WTC11 (cell line): ENCODE measurements around the gene KLHDC9. TPM values are rescaled to one million over a fixed set of nuclear protein-coding genes. Genes with fewer than 3 reads are reported as not detected.

Experiments used
- ATAC-seq: fragments of 200-7000 bp; cut with Tn5 transposase; 2 replicates; pipeline ENCODE4 v1.10.0; 2021; ENCODE audit warnings: mild to moderate bottlenecking, moderate library complexity
- CTCF ChIA-PET: fragments of 300-600 bp; sonication (Branson Sonifier 250); formaldehyde crosslinking; loops from one replicate; lab custom pipeline; 2021; ENCODE audit warnings: antibody characterized with exemption; lab: Charles Lee
- POLR2A ChIA-PET: fragments of 350-600 bp; sonication (Branson Sonifier 250); formaldehyde crosslinking; loops from one replicate; lab custom pipeline; 2021; ENCODE audit warnings: antibody characterized with exemption; lab: Charles Lee
- DNase-seq: peaks from one replicate; pipeline ENCODE4 v3.0.0; 2021; ENCODE audit warnings: low spot score
- H3K27ac Mint-ChIP-seq: 2 replicates; pipeline ENCODE4 v1.8.0; 2021; ENCODE audit warnings: mixed read lengths
- H3K27me3 Mint-ChIP-seq: 2 replicates; pipeline ENCODE4 v1.8.0; 2021; ENCODE audit warnings: low read depth, mild to moderate bottlenecking, moderate library complexity, mixed read lengths
- H3K36me3 Mint-ChIP-seq: 2 replicates; pipeline ENCODE4 v1.8.0; 2021; ENCODE audit warnings: mixed read lengths
- H3K4me1 Mint-ChIP-seq: 2 replicates; pipeline ENCODE4 v1.8.0; 2022; ENCODE audit warnings: mixed read lengths
- H3K4me3 Mint-ChIP-seq: 2 replicates; pipeline ENCODE4 v1.8.0; 2021; ENCODE audit warnings: mild to moderate bottlenecking, moderate library complexity, mixed read lengths
- H3K9me3 Mint-ChIP-seq: 2 replicates; pipeline ENCODE4 v1.8.0; 2021; ENCODE audit warnings: mixed read lengths
- GRHL2 ChIP-seq: fragments of 250-450 bp; sonication (Bioruptor Pico); IDR thresholded peaks from 2 replicates; pipeline ENCODE4 v1.8.0; 2022; ENCODE audit warnings: mild to moderate bottlenecking, moderate library complexity; ENCODE audit not compliant: insufficient replicate concordance, severe bottlenecking
- GTF2I ChIP-seq: fragments of 250-450 bp; sonication (Bioruptor Pico); conservative IDR thresholded peaks from 2 replicates; pipeline ENCODE4 v1.4.0; 2021; ENCODE audit warnings: mild to moderate bottlenecking
- KAT7 ChIP-seq: sonication (generic); formaldehyde crosslinking; IDR thresholded peaks from 2 replicates; pipeline ENCODE4 v1.8.1; 2023; ENCODE audit warnings: missing genetic modification reagents, mild to moderate bottlenecking, borderline replicate concordance
- SMAD3 ChIP-seq: sonication (generic); formaldehyde crosslinking; IDR thresholded peaks from 2 replicates; pipeline ENCODE4 v1.8.0; 2022; ENCODE audit warnings: missing genetic modification reagents, mild to moderate bottlenecking, borderline replicate concordance
- SOX15 ChIP-seq: fragments of 250-450 bp; sonication (Bioruptor Pico); IDR thresholded peaks from 2 replicates; pipeline ENCODE4 v1.9.0; 2021; ENCODE audit warnings: mild to moderate bottlenecking
- TEAD1 ChIP-seq: sonication (generic); formaldehyde crosslinking; IDR thresholded peaks from 2 replicates; pipeline ENCODE4 v1.8.0; 2022; ENCODE audit warnings: mild to moderate bottlenecking, missing genetic modification reagents
- ZNF121 ChIP-seq: sonication (generic); formaldehyde crosslinking; IDR thresholded peaks from 2 replicates; pipeline ENCODE4 v1.8.0; 2023; ENCODE audit warnings: missing genetic modification reagents
- ZNF138 ChIP-seq: sonication (generic); formaldehyde crosslinking; conservative IDR thresholded peaks from 2 replicates; pipeline ENCODE4 v1.8.1; 2022; ENCODE audit warnings: mild to moderate bottlenecking, moderate library complexity, missing genetic modification reagents
- ZNF232 ChIP-seq: sonication (generic); formaldehyde crosslinking; IDR thresholded peaks from 2 replicates; pipeline ENCODE4 v1.8.0; 2022; ENCODE audit warnings: mild to moderate bottlenecking, missing genetic modification reagents
- ZNF671 ChIP-seq: fragments of 250-450 bp; sonication (Bioruptor Pico); IDR thresholded peaks from 2 replicates; pipeline ENCODE4 v1.8.0; 2021; ENCODE audit warnings: mild to moderate bottlenecking
- total RNA-seq: library from RNA; stranded (reverse); gene quantifications from 3 replicates; pipeline ENCODE4 v1.2.3, GENCODE V29; 2021
- TF ChIP-seq, protein P1 (sequence below): sonication (generic); formaldehyde crosslinking; IDR thresholded peaks from 2 replicates; pipeline ENCODE4 v1.8.0; 2023; ENCODE audit warnings: missing genetic modification reagents, mild to moderate bottlenecking, borderline replicate concordance
- TF ChIP-seq, protein P2 (sequence below): sonication (generic); formaldehyde crosslinking; IDR thresholded peaks from 2 replicates; pipeline ENCODE4 v1.8.1; 2023; ENCODE audit warnings: mild to moderate bottlenecking, missing genetic modification reagents, moderate library complexity
- TF ChIP-seq, protein P3 (sequence below): sonication (generic); formaldehyde crosslinking; IDR thresholded peaks from 2 replicates; pipeline ENCODE4 v1.8.1; 2022; ENCODE audit warnings: missing genetic modification reagents, borderline replicate concordance
- TF ChIP-seq, protein P4 (sequence below): sonication (generic); formaldehyde crosslinking; IDR thresholded peaks from 2 replicates; pipeline ENCODE4 v1.8.0; 2023; ENCODE audit warnings: mild to moderate bottlenecking, missing genetic modification reagents
- TF ChIP-seq, protein P5 (sequence below): sonication (generic); formaldehyde crosslinking; IDR thresholded peaks from 2 replicates; pipeline ENCODE4 v1.8.1; 2022; ENCODE audit warnings: low read depth, missing genetic modification reagents, borderline replicate concordance
- TF ChIP-seq, protein P6 (sequence below): fragments of 250-450 bp; sonication (Bioruptor Pico); IDR thresholded peaks from 2 replicates; pipeline ENCODE4 v2.1.2; 2022; ENCODE audit warnings: mild to moderate bottlenecking, moderate library complexity
- TF ChIP-seq, protein P7 (sequence below): sonication (generic); formaldehyde crosslinking; IDR thresholded peaks from 2 replicates; pipeline ENCODE4 v1.8.0; 2022; ENCODE audit warnings: mild to moderate bottlenecking, missing genetic modification reagents

The KLHDC9 gene
- total RNA-seq, 1 experiment from 2014 or later, result 5.8 TPM

DNA sequence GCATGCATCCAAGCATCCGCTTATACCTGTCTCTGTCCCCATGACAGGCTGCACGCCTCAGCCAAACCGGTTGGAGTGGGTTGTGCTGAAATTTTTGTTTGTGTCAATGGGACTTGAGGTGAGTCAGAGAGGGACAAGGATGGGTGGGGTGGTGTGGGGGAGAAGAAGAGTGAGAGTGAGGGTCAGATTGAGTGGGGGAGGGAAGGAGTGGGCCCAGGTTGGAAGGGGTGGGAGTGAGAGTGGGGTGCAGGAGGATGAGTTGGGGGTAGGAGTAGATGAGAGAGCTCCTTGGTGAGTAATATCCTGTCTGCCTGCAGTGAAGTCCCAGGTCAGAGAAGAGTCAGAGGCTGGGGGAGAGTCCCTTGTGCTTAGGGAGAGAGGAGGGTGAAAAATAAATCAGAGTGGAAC lies 5.5 kb upstream of the KLHDC9 start:
- Mint-ChIP-seq H3K27ac (no peak overlapping the region), H3K4me3 (no peak overlapping the region), H3K4me1 (peaks cover 6% of the 10 kb centered on the region), H3K36me3 (no peaks in the 10 kb centered on the region), H3K9me3 (no peaks in the 10 kb centered on the region), H3K27me3 (peaks cover 6% of the 10 kb centered on the region; the same call in 1 of the 2 replicates)
- DNase-seq, result no peak
- POLR2A ChIA-PET, result interaction anchor here (0.6 to 0.8 kb wide), 2 partner anchors 101 to 697 kb away, joined by 3 to 7 read pairs; no protein-coding TSS in a partner anchor
- ATAC-seq, result no peak
- TF ChIP-seq, protein P1, sequence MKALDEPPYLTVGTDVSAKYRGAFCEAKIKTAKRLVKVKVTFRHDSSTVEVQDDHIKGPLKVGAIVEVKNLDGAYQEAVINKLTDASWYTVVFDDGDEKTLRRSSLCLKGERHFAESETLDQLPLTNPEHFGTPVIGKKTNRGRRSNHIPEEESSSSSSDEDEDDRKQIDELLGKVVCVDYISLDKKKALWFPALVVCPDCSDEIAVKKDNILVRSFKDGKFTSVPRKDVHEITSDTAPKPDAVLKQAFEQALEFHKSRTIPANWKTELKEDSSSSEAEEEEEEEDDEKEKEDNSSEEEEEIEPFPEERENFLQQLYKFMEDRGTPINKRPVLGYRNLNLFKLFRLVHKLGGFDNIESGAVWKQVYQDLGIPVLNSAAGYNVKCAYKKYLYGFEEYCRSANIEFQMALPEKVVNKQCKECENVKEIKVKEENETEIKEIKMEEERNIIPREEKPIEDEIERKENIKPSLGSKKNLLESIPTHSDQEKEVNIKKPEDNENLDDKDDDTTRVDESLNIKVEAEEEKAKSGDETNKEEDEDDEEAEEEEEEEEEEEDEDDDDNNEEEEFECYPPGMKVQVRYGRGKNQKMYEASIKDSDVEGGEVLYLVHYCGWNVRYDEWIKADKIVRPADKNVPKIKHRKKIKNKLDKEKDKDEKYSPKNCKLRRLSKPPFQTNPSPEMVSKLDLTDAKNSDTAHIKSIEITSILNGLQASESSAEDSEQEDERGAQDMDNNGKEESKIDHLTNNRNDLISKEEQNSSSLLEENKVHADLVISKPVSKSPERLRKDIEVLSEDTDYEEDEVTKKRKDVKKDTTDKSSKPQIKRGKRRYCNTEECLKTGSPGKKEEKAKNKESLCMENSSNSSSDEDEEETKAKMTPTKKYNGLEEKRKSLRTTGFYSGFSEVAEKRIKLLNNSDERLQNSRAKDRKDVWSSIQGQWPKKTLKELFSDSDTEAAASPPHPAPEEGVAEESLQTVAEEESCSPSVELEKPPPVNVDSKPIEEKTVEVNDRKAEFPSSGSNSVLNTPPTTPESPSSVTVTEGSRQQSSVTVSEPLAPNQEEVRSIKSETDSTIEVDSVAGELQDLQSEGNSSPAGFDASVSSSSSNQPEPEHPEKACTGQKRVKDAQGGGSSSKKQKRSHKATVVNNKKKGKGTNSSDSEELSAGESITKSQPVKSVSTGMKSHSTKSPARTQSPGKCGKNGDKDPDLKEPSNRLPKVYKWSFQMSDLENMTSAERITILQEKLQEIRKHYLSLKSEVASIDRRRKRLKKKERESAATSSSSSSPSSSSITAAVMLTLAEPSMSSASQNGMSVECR (CRISPR knock-in tag), result no peak
- no peak for TF ChIP-seq ZNF232 (CRISPR knock-in tag)
- TF ChIP-seq GTF2I, result no peak
- TF ChIP-seq, protein P2, sequence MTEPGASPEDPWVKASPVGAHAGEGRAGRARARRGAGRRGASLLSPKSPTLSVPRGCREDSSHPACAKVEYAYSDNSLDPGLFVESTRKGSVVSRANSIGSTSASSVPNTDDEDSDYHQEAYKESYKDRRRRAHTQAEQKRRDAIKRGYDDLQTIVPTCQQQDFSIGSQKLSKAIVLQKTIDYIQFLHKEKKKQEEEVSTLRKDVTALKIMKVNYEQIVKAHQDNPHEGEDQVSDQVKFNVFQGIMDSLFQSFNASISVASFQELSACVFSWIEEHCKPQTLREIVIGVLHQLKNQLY, result no peak
- TF ChIP-seq, protein P3, sequence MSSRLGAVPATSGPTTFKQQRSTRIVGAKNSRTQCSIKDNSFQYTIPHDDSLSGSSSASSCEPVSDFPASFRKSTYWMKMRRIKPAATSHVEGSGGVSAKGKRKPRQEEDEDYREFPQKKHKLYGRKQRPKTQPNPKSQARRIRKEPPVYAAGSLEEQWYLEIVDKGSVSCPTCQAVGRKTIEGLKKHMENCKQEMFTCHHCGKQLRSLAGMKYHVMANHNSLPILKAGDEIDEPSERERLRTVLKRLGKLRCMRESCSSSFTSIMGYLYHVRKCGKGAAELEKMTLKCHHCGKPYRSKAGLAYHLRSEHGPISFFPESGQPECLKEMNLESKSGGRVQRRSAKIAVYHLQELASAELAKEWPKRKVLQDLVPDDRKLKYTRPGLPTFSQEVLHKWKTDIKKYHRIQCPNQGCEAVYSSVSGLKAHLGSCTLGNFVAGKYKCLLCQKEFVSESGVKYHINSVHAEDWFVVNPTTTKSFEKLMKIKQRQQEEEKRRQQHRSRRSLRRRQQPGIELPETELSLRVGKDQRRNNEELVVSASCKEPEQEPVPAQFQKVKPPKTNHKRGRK (CRISPR knock-in tag), result no peak
- no peak for TF ChIP-seq TEAD1
- TF ChIP-seq, protein P4, sequence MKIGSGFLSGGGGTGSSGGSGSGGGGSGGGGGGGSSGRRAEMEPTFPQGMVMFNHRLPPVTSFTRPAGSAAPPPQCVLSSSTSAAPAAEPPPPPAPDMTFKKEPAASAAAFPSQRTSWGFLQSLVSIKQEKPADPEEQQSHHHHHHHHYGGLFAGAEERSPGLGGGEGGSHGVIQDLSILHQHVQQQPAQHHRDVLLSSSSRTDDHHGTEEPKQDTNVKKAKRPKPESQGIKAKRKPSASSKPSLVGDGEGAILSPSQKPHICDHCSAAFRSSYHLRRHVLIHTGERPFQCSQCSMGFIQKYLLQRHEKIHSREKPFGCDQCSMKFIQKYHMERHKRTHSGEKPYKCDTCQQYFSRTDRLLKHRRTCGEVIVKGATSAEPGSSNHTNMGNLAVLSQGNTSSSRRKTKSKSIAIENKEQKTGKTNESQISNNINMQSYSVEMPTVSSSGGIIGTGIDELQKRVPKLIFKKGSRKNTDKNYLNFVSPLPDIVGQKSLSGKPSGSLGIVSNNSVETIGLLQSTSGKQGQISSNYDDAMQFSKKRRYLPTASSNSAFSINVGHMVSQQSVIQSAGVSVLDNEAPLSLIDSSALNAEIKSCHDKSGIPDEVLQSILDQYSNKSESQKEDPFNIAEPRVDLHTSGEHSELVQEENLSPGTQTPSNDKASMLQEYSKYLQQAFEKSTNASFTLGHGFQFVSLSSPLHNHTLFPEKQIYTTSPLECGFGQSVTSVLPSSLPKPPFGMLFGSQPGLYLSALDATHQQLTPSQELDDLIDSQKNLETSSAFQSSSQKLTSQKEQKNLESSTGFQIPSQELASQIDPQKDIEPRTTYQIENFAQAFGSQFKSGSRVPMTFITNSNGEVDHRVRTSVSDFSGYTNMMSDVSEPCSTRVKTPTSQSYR (CRISPR knock-in tag), result no peak
- TF ChIP-seq, protein P5, sequence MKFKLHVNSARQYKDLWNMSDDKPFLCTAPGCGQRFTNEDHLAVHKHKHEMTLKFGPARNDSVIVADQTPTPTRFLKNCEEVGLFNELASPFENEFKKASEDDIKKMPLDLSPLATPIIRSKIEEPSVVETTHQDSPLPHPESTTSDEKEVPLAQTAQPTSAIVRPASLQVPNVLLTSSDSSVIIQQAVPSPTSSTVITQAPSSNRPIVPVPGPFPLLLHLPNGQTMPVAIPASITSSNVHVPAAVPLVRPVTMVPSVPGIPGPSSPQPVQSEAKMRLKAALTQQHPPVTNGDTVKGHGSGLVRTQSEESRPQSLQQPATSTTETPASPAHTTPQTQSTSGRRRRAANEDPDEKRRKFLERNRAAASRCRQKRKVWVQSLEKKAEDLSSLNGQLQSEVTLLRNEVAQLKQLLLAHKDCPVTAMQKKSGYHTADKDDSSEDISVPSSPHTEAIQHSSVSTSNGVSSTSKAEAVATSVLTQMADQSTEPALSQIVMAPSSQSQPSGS (CRISPR knock-in tag), result no peak
- TF ChIP-seq ZNF121 (CRISPR knock-in tag), result no peak
- TF ChIP-seq KAT7, result no peak
- no peak for TF ChIP-seq SOX15
- TF ChIP-seq SMAD3, result no peak
- TF ChIP-seq, protein P6, sequence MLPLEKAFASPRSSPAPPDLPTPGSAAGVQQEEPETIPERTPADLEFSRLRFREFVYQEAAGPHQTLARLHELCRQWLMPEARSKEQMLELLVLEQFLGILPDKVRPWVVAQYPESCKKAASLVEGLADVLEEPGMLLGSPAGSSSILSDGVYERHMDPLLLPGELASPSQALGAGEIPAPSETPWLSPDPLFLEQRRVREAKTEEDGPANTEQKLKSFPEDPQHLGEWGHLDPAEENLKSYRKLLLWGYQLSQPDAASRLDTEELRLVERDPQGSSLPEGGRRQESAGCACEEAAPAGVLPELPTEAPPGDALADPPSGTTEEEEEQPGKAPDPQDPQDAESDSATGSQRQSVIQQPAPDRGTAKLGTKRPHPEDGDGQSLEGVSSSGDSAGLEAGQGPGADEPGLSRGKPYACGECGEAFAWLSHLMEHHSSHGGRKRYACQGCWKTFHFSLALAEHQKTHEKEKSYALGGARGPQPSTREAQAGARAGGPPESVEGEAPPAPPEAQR, result no peak
- TF ChIP-seq, protein P7, sequence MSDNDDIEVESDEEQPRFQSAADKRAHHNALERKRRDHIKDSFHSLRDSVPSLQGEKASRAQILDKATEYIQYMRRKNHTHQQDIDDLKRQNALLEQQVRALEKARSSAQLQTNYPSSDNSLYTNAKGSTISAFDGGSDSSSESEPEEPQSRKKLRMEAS (CRISPR knock-in tag), result no peak
- no peak for TF ChIP-seq GRHL2 (CRISPR knock-in tag)
- no peak for TF ChIP-seq ZNF138 (CRISPR knock-in tag)
- TF ChIP-seq ZNF671 (CRISPR knock-in tag), result no peak
- CTCF ChIA-PET, result no interaction called here
